Small intestine (tissue), 7 donors: Measurements from ENCODE around the gene JARID2. TPM values are rescaled to one million over a fixed set of nuclear protein-coding genes. Genes with fewer than 3 reads are reported as not detected.

Experiments
- DNase-seq, 2 donors: peaks; one replicate each; pipeline versions ENCODE4 v3.0.0 to v3.0.0-alpha.2; 2013
- FAIRE-seq: peaks from 2 replicates; lab custom pipeline; 2012; peaks lifted over from hg19 to GRCh38; lab: Jason Lieb, UNC
- H3K27ac ChIP-seq, 3 donors: one replicate each; pipeline ENCODE4 v1.5.1; 2013; ENCODE audit warnings: low read length in 2 of 3, mild to moderate bottlenecking in 2 of 3, control low read depth in 1 of 3, inconsistent platforms in 1 of 3, low read depth in 1 of 3, moderate library complexity in 1 of 3
- H3K27me3 ChIP-seq, 3 donors: one replicate each; pipeline ENCODE4 v1.6.1; 2013; ENCODE audit warnings: low read length in 3 of 3, inconsistent platforms in 1 of 3; ENCODE audit not compliant: control insufficient read depth in 3 of 3, insufficient read depth in 3 of 3
- H3K36me3 ChIP-seq, 3 donors: one replicate each; pipeline ENCODE4 v1.6.1; 2013; ENCODE audit warnings: low read length in 3 of 3, inconsistent platforms in 1 of 3, low read depth in 1 of 3, mild to moderate bottlenecking in 1 of 3, moderate library complexity in 1 of 3; ENCODE audit not compliant: control insufficient read depth in 3 of 3, insufficient read depth in 2 of 3
- H3K4me1 ChIP-seq, 3 donors: one replicate each; pipeline ENCODE4 v1.6.1; 2013; ENCODE audit warnings: low read length in 2 of 3, inconsistent platforms in 1 of 3, low read depth in 1 of 3, mild to moderate bottlenecking in 1 of 3, moderate library complexity in 1 of 3; ENCODE audit not compliant: control insufficient read depth in 3 of 3, insufficient read depth in 2 of 3
- H3K4me3 ChIP-seq, 3 donors: one replicate each; pipeline ENCODE4 v1.5.1; 2013; ENCODE audit warnings: low read length in 3 of 3, control low read depth in 1 of 3, inconsistent platforms in 1 of 3, low read depth in 1 of 3, mild to moderate bottlenecking in 1 of 3, moderate library complexity in 1 of 3
- H3K9me3 ChIP-seq, 2 donors: one replicate each; pipeline ENCODE4 v1.6.1; 2013; ENCODE audit warnings: low read depth in 1 of 2, low read length in 1 of 2; ENCODE audit not compliant: control insufficient read depth in 2 of 2, insufficient read depth in 1 of 2
- WGBS, 3 donors: extraction: QIAGEN DNeasy Blood & Tissue Kit; methylation state at CpG; one replicate each; pipeline ENCODE4 v1.1.7; 2013; 5-methylcytosine and 5-hydroxymethylcytosine counted together
- polyA plus RNA-seq, 4 donors: library from polyadenylated mRNA; stranded (reverse) in 3 of 4; unstranded in 1 of 4; fragments of 200-250 nt in 3 of 4; fragments of 120-200 nt in 1 of 4; gene quantifications; one replicate each; pipeline versions ENCODE4 v1.2.1 to v1.2.3, GENCODE V29; 2013
- donor health status: healthy with polysubstance abuse.
- donor health status: control.
- donor health status: control.
- donor health status: Bipolar disorder and iron deficiency.
- donor health status: healthy.

JARID2 gene
- polyA plus RNA-seq, 4 donors = 4.9 to 10.5 (median 6.7) TPM

DNA sequence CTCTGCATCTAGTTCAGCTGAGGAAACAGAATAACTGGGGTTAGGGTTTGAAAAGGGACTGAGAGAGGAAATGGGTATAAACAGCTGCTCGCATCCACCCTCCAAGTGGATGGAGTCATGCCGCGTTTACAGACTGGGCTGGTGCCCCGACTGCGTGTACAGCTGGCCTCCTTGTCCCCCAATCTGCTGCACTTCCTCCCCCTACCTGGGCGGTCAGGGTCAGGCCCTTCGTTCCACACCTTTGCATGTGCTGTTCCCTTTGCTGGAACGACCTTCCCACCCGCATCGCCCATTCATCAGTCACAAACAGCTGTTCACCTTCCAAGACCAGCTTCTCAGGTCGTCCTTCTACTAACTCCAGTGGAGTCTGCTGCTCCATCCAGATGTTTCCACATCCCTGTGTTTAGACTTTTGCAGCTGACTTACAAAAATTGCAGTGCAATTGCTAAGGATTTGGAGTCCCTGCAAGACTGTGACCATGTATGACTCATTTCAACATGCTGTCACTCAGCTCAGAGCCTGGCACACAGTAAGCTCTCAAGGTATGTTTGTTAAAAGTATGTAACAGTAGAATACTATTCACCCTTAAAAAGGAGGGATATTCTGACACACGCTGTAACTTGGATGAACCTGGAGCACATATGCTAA is 287.6 kb downstream of the JARID2 start:
- no peak overlapping the region for H3K27ac ChIP-seq
- H3K9me3 ChIP-seq = peaks cover 0 to 8% of the 10 kb centered on the region in 2 donors
- WGBS, 3 donors = 74 to 92% (median 86%) methylated on average over 12 of the region's 12 CpGs
- H3K4me1 ChIP-seq = peaks cover 0 to 9% (median 2%) of the 10 kb centered on the region in 3 donors
- H3K27me3 ChIP-seq = no peaks in the 10 kb centered on the region
- DNase-seq = no peak
- no peak for FAIRE-seq
- peaks cover 4 to 37% (median 4%) of the 10 kb centered on the region in 3 donors for H3K36me3 ChIP-seq
- H3K4me3 ChIP-seq = no peak overlapping the region

GRCh38 chr6:15534974-15535373 is 289.1 kb downstream of the JARID2 start:
- FAIRE-seq (no peak), DNase-seq (no peak)
- Histone ChIP-seq H3K36me3 (peaks cover 4 to 33% (median 4%) of the 10 kb centered on the region in 3 donors), H3K27ac (no peak overlapping the region), H3K4me1 (peaks cover 0 to 4% (median 2%) of the 10 kb centered on the region in 3 donors), H3K27me3 (no peaks in the 10 kb centered on the region), H3K9me3 (peaks cover 0 to 5% of the 10 kb centered on the region in 2 donors), H3K4me3 (no peak overlapping the region)
- 84 to 95% (median 86%) methylated on average over 3 of the region's 3 CpGs for whole genome bisulfite sequencing, 3 donors

GRCh38 chr6:15535495-15536197 is 289.8 kb downstream of the JARID2 start:
- H3K27ac ChIP-seq = no peak overlapping the region
- H3K4me3 ChIP-seq = no peak overlapping the region
- H3K9me3 ChIP-seq = peaks cover 0 to 5% of the 10 kb centered on the region in 2 donors
- no peak for FAIRE-seq
- DNase-seq = peak; percentile 54 to 75
- H3K27me3 ChIP-seq = no peaks in the 10 kb centered on the region
- peaks cover 2 to 30% (median 4%) of the 10 kb centered on the region in 3 donors for H3K36me3 ChIP-seq
- 54 to 83% (median 65%) methylated on average over 3 of the region's 3 CpGs for WGBS, 3 donors
- H3K4me1 ChIP-seq = peaks cover 0 to 4% (median 2%) of the 10 kb centered on the region in 3 donors

DNA sequence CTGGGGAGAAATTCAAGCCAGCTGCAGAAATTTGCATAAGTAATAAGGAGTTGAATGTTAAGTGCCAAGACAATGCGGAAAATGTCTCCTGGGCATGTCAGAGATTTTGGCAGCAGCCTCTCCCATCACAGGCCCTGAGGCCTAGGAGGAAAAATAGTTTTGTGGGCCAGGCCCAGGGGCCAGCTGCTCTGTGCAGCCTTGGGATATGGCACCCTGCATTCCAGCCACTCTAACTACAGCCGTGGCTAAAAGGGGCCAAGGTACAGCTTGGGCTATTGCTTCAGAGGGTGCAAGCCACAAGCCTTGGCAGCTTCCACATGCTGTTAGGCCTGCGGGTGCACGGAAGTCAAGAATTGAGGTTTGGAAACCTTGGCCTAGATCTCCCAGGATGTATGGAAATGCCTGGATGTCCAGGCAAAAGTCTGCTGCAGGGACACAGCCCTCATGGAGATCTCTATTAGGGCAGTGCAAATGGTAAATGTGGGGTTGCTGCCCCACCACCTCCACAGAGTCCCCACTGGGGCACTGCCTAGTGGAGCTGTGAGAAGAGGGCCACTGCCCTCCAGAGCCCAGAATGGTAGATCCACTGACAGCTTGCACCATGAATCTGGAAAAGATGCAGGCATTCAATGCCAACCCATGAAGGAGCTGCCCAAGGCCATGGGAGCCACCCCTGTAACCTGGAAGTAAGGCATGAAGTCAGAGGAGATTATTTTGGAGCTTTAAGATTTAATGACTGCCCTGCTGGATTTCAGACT is 290.5 kb downstream of the JARID2 start:
- Histone ChIP-seq H3K4me3 (no peak overlapping the region), H3K4me1 (peaks cover 0 to 4% (median 2%) of the 10 kb centered on the region in 3 donors), H3K36me3 (peaks cover 0 to 25% (median 2%) of the 10 kb centered on the region in 3 donors), H3K27ac (no peak overlapping the region), H3K27me3 (no peaks in the 10 kb centered on the region), H3K9me3 (peaks cover 0 to 5% of the 10 kb centered on the region in 2 donors)
- FAIRE-seq = no peak
- peak in 1 of 2 donors; percentile 24 for DNase-seq
- WGBS, 3 donors = 68 to 76% (median 72%) methylated on average over 4 of the region's 4 CpGs

- peaks cover 0 to 5% of the 10 kb centered on the region in 2 donors for H3K9me3 ChIP-seq
- WGBS, 3 donors = 93 to 97% (median 96%) methylated on average over 5 of the region's 5 CpGs
- FAIRE-seq (no peak), DNase-seq (no peak)
- no peak overlapping the region for H3K27ac ChIP-seq
- peaks cover 0 to 13% (median 0%) of the 10 kb centered on the region in 3 donors for H3K36me3 ChIP-seq
- no peak overlapping the region for H3K4me3 ChIP-seq
- H3K27me3 ChIP-seq = no peaks in the 10 kb centered on the region
- peaks cover 0 to 4% (median 2%) of the 10 kb centered on the region in 3 donors for H3K4me1 ChIP-seq
Measured at GRCh38 chr6:15538106-15538505, 292.2 kb downstream of the JARID2 start.

DNA sequence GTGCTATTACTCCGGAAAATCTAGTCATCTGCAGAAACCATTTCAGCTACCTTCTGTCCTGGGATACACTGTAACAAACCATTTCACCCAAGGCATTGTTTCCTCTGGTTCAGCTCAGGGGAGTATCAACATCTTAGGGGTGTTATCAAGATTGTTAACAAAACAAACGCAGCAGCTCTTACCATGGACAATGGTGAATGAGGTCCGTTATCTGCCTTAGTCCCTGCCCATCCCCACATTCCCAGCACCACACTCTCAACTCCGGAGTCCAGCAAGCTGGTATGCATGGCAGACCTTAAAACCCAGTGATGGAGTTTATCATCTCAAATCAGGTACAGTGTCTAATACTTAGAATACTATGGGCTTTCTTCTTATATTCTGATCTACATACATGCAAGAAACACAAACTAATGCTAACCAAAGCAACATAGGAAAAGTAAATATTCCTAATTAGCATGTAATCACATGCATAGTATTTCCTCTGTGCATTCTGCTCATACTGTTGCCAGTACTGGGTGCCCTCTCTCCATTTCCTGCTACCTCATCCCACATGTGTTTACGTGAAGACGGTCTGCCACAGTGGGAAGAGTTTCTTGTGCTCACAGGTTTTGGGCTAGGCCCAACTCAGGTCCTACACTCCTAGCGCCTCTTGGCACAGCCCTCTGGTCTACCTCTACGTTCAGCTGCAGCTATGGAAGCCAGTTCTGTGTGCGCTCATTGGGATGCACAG is 293.1 kb downstream of the JARID2 start:
- H3K27me3 ChIP-seq = no peaks in the 10 kb centered on the region
- FAIRE-seq (no peak), DNase-seq (no peak)
- peaks cover 0 to 4% (median 2%) of the 10 kb centered on the region in 3 donors for H3K4me1 ChIP-seq
- no peak overlapping the region for H3K27ac ChIP-seq
- H3K36me3 ChIP-seq = peaks cover 0 to 10% (median 0%) of the 10 kb centered on the region in 3 donors
- 85 to 87% (median 86%) methylated on average over 9 of the region's 9 CpGs for WGBS, 3 donors
- no peak overlapping the region for H3K4me3 ChIP-seq
- peaks cover 0 to 9% of the 10 kb centered on the region in 2 donors for H3K9me3 ChIP-seq

- peaks cover 0 to 13% of the 10 kb centered on the region in 2 donors for H3K9me3 ChIP-seq
- H3K4me1 ChIP-seq = peaks cover 0 to 4% (median 2%) of the 10 kb centered on the region in 3 donors
- peaks cover 0 to 9% (median 0%) of the 10 kb centered on the region in 3 donors for H3K36me3 ChIP-seq
- WGBS, 3 donors = 91 to 94% (median 92%) methylated on average over 7 of the region's 7 CpGs
- FAIRE-seq = no peak
- H3K4me3 ChIP-seq = no peak overlapping the region
- DNase-seq = no peak
- no peak overlapping the region for H3K27ac ChIP-seq
- no peaks in the 10 kb centered on the region for H3K27me3 ChIP-seq
Measured at GRCh38 chr6:15539722-15540270, 293.9 kb downstream of the JARID2 start.
